ENCODE results near the gene ANKRD16.
"Not testable (repeated sequence)": the region's sequence is repeated elsewhere in the genome, so short reads cannot be mapped to it uniquely, and the experiment has no call there.

The ANKRD16 gene

GRCh38 chr10:5882961-5883360 lies 6.7 kb downstream of the ANKRD16 start:
- H3K4me3 ChIP-seq (ENCODE audit: low read depth, low read length), result no peak overlapping the region
- TF ChIP-seq CTCF (IDR thresholded peaks at IDR 0.05; ENCODE audit: low read depth, low read length), result no peak

GRCh38 chr10:5877041-5877440 lies 12.7 kb downstream of the ANKRD16 start:
- not testable (repeated sequence) for H3K4me3 ChIP-seq (ENCODE audit: low read depth, low read length)

- H3K4me3 ChIP-seq (ENCODE audit: low read depth, low read length), result no peak overlapping the region
Measured at GRCh38 chr10:5876181-5876768, 13.4 kb downstream of the ANKRD16 start.

DNA sequence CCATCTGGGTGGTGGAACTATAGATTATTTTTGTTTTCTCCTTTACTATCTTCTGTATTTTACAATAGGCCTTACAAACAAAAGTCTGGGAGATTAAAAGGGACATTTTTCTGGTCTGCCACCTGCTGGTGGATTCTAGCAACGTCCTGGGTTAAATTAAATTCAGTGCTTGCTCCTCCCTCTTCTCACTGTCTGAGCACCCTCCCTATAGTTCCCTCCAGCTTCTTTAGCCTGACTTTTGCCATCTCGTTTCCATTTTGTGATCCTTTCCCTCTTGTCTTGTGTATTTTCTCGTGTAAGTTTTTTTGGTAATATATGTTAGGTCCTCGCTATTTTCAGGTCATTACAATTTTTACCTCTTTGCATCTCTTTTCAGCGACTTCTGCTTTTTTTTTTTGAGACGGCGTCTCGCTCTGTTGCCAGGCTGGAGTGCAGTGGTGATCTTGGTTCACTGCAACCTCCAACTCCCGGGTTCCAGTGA lies 16.1 kb downstream of the ANKRD16 start:
- no peak overlapping the region for H3K4me3 ChIP-seq (ENCODE audit: low read depth, low read length)
- peak; percentile 47 for TF ChIP-seq CTCF (IDR thresholded peaks at IDR 0.05; ENCODE audit: low read depth, low read length)

More at GRCh38 chr10:5876181-5876768, 13.4 kb downstream of the ANKRD16 start:
- TF ChIP-seq CTCF (IDR thresholded peaks at IDR 0.05; ENCODE audit: low read depth, low read length), result no peak

DNA sequence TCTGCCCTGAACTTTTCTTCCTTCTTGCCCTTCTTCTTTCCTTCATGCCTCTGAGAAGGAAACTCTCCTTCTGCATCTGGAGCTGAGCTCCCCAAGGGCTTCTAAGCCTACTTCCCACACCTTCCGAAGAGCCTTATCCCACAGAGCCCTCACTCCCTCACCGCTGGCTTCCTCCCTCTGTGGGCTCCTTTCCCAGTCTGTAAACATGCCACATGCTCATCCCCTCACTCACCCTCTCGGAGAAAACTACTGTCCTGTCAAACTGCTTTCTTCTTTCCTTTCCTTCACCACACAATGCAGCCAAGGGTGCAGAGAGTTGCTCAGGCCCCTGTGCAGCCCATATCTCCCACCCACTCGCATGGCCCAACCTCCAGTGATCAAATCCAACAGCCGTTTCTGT lies 18.1 kb downstream of the ANKRD16 start:
- H3K4me3 ChIP-seq (ENCODE audit: low read depth, low read length), result no peak overlapping the region
- TF ChIP-seq CTCF (IDR thresholded peaks at IDR 0.05; ENCODE audit: low read depth, low read length), result no peak

- H3K4me3 ChIP-seq (ENCODE audit: low read depth, low read length), result no peak overlapping the region
- no peak for TF ChIP-seq CTCF (IDR thresholded peaks at IDR 0.05; ENCODE audit: low read depth, low read length)
Measured at GRCh38 chr10:5869156-5869555, 20.5 kb downstream of the ANKRD16 start.

DNA sequence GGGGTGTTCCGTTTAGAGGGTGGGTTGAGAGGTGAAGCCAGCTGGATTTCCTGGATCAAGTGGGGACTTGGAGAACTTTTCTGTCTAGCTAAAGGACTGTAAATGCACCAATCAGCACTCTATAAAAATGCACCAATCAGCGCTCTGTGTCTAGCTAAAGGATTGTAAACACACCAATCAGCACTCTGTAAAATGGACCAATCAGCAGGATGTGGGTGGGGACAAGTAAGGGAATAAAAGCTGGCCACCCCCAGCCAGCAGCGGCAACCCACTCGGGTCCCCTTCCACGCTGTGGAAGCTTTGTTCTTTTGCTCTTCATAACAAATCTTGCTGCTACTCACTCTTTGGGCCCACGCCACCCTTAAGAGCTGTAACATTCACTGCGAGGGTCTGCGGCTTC lies 21.3 kb downstream of the ANKRD16 start:
- H3K4me3 ChIP-seq (ENCODE audit: low read depth, low read length), result not testable (repeated sequence)

- not testable (repeated sequence) for H3K4me3 ChIP-seq (ENCODE audit: low read depth, low read length)
Measured at GRCh38 chr10:5867091-5867615, 22.5 kb downstream of the ANKRD16 start.

- H3K4me3 ChIP-seq (ENCODE audit: low read depth, low read length), result not testable (repeated sequence)
Measured at GRCh38 chr10:5866451-5867081, 23.1 kb downstream of the ANKRD16 start.

DNA sequence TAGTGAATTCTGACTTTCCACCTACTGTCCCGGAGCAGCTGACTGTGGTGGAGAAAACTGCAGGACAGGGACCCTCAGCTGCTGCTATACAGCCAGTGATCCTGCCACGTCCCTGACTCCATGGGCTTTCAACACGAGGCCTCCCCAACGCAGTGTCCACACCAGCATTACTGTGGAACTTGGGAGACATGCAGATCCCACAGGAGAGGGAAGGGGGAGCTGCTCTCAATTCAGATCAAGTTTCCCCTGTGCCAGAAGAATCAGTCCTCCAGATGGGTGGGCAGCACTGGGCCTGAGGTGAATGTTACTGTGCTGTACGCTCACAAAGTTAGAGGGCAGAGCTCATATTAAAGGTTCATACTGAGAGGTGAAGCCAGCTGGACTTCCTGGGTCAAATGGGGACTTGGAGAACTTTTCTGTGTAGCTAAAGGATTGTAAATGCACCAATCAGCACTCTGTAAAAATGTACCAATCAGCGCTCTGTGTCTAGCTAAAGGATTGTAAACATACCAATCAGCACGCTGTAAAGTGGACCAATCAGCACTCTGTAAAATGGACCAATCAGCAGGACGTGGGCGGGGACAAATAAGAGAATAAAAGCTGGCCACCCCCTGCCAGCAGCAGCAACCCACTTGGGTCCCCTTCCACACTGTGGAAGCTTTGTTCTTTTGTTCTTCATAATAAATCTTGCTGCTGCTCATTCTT lies 26.6 kb downstream of the ANKRD16 start:
- not testable (repeated sequence) for H3K4me3 ChIP-seq (ENCODE audit: low read depth, low read length)

Data from WI38 (cell line).